Left renal cortex interstitium (tissue), 4 donors: ENCODE data around the gene GNAO1. TPM values are rescaled to one million over a fixed set of nuclear protein-coding genes. Genes with fewer than 3 reads are reported as not detected.

Source experiments
- DNase-seq, 4 donors: peaks; one replicate each; pipeline ENCODE4 v3.0.0-alpha.2; 2013; ENCODE audit warnings: low read depth in 4 of 4, low spot score in 2 of 4, missing footprints in 1 of 4
- polyA plus RNA-seq, 4 donors: library from polyadenylated mRNA; unstranded; fragments of 120-200 nt; gene quantifications; one replicate each; pipeline ENCODE4 v1.2.1, GENCODE V29; 2013; ENCODE audit not compliant: insufficient read length in 4 of 4

GNAO1 gene
- 1 to 10 TPM; 5.3 to 6.5 (median 6.1) TPM for polyA plus RNA-seq

DNA sequence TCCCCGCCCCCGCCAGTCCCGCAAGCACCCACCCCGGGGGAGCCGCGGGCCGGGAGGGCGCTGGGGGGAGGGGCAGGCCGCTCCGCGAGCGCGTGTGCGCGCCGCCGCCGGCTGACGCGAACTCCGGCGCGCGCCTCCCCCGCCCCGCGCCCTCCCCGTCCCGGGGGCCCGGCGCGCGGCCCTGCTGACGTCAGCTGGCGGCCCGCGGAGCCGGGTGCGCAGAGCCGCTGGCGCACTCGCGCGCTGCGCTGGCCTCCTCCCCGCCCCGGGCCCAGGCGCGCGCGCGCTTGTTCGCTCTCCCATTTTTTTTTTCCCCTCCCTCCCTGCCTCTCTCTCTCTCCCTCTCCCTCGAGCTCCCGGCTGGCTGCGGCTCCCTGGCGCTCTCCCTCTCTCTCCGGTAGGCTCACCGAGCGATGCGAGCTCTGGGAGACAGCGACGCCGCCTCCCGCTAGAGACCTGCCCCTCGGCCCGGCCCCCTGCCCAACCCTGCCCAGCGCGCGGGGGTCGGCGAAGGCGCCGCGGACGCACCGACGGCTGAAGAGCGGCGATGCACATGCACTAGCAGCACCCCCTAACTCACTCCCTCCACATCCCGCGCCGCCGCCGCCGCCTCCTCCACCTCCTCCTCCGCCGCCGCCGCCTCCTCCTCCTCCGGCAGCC, at the start of gene GNAO1:
Gene GNAO1, plus strand, starts transcription at position 334 of the 660 bp plus-strand sequence. CDS start 747 bp downstream, outside the sequence.
- DNase-seq = peak in 2 of 4 donors; percentile 59 to 63

DNA sequence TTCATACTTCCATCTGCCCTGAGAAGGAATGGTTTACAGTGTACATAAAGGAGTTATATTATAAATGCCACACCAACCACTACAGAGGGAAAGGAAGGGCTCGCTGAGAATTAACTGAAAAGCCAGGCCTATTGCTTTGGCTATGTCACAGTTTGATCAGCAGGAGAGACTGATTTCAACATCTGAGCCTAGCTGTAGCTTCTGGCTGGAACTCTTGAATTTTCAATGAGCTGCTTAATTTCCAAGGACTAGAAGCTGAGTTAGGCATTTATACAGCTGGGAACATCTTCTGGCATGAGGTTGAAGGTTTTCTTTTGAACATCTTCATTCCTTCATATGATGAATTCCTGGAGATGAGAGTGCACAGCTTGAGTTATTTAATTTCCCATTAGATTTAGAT, 47.6 kb upstream of the GNAO1 start:
- no peak for DNase-seq

DNA sequence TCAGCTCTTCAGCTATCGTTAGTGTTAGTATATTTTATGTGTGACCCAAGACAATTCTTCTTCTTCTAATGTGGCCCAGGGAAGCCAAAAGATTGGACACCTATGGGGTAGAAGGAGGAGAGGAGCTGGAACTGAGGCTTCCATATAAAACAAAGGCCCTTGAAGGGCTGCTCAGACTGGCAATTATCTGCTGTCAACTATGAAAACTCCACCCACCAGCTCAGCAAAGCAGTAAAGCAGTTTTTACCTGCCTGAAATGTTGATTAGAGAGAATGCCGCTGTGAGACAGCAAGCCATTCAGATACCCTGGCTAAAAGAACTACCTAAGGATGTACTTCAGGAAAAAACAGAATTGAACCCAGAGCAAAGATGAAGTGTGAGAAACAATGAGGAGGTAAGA, 45.9 kb upstream of the GNAO1 start:
- DNase-seq = no peak

DNA sequence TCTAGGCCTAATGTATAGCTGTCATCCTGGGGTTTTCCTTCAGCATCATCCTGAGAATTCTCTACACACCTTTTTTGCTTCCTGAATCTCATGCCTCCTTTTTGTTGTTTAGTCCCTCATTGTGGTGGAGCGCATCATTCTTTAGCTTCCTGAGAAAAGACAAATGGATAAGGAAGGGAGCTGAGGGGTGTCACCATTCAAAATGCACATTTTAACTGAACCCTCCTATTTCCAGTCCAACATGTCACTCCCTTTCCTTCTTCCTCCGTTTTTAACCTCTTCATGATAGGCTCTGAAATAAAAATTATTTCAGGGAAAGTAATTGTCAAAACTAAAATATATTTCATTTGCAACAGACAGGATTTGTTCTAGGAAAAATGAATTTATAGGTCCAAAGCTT, 39.7 kb upstream of the GNAO1 start:
- no peak for DNase-seq

DNA sequence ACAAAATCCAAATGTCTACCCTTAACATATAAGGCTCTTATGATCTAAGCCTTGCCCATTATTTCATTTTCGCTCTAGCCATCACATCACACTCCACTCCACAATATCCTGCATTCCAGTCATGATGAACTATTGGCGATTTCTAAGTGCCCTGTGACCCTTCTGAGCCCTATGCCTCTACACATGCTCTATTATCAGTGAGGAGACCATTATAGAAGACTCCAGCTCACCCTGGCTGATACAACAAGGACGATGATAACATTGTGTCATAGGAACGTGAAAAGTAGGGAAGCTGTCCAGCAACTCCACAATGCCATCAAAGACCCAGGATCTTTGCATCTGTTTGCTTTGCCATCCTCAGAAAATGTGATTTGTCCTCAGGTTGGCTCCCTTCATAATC, 29.6 kb upstream of the GNAO1 start:
- no peak for DNase-seq

DNA sequence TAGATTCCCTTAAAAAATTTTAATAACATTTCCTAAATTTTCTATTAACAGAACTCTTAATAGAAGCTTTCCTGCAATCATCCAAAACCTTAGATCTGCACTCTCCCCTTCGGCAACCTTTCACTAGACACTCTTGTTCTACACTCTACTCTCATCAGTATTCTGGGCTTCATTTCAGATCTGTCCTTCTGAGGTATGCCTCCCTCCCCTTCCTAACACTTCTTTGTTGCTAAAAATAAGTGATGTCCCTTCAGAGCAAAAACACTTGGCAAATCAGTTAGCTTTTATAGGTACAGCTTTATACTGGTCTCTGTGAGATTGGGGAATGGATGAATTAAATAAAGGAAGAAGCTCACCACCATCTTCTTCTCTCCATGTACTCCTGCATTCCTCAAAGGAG, 28.2 kb upstream of the GNAO1 start:
- no peak for DNase-seq

DNA sequence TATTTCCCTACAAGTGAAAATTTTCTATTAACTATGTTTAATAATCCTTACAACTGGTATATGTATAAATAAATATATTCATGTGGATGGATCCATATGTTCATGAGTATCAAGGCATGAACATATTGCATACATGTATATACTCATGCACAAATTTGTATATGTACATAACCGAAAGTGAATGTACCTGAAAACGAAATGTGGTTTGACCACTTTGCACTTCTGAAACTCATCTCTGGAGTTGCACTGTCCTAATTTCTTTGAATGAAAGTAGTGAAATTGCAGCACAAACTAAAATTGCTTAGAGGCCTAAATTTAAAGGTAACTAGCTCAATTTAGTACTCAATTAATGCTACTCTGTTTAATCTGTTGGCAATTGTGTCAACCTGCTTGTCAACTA, 27.4 kb upstream of the GNAO1 start:
- DNase-seq = no peak

DNA sequence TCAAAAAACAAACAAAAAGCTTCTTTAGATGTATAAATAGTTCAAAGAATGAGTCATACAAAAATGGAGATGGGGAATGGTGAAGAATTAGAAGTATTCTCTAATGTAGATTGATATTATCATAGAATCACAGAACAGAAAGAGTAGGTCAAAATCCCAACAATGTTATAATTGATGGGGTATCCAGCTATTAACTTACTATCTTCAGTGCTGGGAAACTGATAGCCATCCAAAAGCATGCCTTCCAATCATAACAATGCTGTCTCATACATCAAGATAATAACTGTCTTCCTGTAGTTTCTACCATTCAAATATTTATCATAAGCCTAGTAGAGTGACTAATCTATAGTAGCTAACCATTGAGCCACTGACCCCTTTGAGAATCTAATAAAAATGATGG, 26.7 kb upstream of the GNAO1 start:
- no peak for DNase-seq

DNA sequence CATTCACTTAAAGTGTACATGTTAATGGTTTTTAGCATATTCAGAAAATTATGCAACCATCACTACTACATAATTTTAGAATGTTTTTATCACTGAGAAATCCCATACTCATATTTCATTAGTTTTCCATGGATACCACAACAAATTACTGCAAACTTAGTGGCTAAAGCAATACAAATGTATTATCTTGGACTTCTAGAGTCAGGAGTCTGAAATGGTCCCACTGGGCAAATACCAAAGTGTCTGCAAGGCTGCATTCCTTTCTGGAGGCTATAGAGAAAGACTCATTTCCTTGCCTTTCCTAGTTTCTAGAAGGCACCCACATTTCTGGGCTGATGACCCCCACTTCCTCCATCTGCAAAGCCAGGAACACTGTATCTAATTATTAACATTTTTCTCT, 16.9 kb upstream of the GNAO1 start:
- no peak for DNase-seq

DNA sequence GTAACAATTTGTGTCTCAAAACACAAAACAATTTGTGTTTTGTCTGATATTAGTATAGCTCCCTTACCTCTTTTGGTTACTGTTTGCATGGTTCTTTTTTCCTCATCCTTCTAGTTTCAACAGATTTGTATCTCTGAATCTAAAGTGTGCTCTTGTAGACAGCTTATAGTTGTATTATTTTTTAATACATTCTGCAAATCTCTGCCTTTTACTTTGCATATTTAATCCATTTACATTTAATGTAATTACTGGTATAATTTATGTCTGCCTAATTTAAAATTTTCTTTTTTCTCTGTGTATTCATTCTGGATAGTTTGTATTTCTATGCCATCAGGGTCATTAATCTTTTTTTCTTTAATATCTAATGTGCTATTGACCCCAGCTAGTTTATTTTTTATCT, 9.9 kb upstream of the GNAO1 start:
- DNase-seq = no peak

DNA sequence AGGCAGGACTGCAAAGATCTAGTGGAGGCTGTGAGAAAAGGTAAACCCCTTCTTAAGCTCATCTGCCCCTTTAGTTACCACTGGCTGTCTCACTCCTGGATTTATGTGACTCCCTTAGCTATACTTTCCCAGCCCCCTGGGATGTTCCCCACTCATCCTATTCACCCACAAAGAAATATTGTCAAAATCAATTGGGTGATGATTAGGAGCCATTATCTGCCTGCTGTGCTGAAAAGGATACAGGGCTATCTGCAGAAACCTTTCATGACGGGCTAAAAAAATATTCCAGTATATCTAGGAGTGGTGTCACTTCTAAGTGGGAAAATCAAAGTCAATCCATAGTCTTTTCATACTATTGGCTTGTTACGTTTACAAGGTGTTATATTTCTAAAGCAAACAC, 8.0 kb upstream of the GNAO1 start:
- DNase-seq = no peak

DNA sequence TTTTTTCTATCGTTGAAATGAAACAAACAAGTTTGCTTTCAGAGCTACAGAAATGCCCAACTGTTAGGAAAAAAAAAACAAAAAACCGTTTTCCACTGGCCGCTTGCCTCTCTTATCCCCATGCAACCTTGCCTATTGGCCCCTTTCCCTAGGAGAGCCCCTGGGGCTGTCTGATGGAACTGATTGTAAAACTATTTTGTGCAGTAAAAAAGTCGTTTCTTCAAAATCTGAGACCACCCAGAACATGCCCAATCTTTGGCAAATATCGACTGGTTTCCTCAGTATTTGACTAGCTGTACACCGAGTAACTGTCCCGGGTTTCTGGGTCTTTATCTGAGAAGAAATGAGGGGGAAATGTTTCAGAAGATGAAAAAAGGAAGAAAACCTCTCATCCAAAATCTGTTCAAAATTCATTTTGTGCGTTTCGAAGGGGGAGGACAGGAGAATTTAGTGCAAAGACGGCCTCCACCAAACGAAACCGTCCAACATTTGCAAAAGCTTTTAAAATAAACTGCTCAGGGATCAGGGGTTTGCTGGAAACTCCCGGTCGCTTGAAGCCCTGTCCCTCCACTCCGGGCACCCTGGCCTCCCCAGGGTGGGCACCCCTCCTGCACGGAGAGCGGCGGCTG, 1.1 kb upstream of the GNAO1 start:
- DNase-seq = no peak

DNA sequence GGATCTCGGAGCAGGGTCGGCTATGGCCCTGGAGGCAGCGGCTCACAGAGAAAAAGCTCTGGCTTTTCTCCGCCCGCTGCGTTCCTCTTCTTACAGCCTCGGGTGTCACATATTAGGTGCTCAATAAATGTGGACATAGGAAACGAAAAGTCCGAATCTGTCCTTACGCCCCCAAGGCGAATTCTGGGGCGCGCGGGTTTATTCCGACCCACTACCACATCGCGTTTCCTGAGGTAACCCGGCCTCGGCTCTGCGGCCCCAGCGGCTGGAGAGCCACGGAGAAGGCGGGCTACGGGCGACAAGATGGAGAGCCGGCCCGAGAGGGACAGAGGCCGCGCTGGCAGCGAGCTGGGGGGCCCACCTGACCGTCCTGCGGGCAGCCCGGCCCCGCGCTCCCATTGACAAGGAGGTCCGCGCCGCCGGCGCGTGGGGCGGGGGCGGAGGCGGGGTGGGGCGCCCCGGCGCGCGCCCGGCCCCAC, 573 bp upstream of the GNAO1 start:
- no peak for DNase-seq

DNA sequence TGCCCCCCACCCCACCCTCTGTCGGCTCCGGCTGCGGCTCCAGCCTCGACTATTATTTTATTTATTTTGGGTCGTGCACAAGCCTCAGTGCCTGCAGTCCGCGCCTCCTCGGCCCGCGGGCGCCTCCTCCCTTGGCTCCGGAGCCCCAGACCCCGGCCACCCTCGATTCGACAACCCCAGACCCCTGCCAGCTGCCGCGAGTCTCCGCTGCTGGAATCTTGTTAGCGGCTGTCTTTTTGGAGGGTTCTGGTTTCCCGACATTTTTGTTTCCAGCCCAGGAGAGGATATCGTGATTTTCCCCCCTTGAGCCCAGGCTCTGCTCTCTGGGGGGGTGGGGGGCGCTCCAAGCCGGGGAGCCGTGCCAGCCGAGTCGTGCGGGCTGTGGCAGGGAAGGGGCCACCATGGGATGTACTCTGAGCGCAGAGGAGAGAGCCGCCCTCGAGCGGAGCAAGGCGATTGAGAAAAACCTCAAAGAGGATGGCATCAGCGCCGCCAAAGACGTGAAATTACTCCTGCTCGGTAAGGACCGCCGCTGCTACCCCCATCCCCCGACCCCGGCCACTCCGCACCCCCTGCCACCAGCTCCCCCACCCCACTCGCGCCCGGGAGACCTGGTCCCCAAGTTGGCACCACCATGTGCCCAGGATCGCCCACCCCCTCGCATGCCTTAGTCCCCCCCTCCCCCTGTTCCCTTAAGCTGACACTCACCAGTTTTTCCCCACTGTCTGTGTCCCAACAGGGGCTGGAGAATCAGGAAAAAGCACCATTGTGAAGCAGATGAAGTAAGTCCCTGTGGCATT, 746 bp downstream of the GNAO1 start:
- no peak for DNase-seq

DNA sequence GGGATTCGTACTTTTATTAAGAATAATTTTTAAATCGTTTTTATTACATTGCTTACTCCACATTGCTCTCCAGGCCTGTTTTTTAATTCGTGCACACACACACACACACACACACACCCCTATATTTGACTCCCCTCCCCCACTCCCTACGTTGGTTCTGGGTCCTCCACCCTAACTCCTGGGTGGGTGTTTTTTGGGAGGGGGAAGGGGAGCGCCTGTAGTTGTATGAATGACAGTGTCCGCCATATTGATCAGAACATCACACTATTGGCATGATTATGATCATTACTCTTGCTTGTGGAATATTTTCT, 1.3 kb downstream of the GNAO1 start:
- no peak for DNase-seq

DNA sequence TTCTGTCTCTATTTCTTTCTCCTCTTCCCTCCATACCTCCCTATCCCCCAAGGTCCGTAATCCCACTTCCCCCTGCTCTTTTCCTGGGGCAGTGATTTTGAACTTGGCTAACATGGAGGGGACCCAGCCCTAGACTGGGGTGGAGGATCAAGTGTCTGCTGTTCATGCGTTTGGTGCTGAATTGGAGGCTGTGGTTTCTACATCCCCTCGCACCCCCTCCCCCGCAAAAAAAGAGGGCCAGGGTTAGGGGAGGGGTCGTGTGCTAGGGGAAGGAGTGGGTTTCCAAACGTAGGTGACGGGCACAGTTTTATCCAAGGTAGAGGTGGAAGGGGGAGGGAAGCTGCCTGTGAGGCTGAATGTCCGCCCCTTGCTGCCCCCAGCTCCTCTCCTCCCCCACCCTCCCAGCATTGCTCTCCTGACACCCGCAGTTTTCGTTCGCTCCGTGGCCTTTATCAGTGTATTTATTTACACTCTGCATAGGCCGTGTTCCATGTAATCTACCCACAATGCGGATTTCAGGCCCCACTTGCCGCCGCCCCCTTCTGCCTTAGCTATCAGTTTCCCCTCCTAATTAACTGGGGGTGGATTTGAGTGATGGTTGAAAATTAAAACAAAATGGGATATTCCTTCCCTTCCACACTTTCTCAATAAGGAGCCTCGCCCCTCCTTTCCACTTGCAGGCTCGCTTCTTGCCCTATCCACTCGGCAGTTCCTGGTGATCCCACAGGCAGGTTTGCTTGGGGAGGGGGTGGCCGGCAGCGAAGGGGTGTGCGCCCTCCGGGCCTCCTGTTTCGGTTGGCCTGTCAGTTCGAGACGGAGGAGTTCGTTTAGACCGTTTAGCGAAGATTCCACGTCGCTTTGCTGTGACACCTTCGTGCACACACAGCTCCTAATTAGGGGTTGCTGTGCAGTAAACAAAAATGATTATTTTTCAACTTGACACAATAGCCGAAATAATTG, 2.0 kb downstream of the GNAO1 start:
- DNase-seq = no peak

DNA sequence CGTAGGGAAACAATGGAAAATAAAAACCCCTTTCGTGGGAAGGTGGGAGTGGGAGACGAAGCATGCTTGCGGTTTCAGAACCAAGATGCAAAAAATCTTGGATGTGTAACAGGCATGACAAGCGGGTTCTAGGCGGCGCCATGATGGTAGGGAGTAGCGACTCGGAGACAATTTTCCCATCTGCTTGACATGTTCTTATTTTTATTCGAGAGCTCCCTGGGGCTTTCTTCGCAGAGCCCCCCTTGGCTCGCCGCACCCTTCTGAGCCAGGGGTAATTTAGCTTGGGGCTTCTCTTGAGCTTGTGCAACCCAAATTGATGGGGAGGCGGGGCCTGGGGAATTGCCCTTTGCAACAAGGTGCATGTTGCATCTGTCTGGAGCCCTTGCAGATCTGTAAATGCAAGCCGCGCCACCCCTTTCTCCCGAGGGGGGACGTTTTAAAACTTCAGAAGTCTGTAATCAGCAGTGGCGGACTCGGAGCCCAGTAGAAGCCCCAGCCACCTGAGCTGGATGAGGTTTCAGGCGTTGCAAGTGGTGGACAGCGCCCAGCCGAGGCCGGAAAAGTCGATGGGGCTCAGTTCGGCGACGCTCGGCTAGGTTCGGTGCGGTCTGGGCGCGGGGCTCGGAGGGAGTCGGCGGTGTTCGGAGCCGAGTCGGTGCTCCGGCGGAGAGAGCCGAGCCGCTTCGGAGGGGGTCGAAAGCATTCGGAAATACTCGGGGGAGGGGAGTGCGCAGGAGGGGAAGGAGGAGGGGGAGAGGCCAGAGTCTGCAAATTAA, 2.9 kb downstream of the GNAO1 start:
- peak in 3 of 4 donors; percentile 79 to 91 (median 90) for DNase-seq

DNA sequence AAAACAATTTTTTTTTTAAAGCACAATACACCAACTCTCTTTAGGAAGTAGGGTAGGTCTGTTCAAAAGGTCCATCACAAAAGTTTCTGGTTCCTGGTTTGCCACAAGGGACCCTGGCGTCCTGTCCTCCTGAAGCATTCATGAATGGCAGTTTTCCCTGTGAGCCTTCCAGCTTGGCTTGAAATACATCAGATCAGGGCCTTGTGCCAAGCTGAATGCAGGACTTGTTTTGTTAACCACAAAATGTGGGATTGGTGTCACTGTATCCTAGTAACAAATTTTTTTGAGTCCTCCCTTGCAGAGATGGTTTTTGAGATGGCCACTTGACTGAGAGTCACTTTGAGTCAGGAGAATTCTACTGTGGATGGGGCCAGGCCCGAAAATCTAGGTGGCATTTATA, 3.9 kb downstream of the GNAO1 start:
- no peak for DNase-seq

DNA sequence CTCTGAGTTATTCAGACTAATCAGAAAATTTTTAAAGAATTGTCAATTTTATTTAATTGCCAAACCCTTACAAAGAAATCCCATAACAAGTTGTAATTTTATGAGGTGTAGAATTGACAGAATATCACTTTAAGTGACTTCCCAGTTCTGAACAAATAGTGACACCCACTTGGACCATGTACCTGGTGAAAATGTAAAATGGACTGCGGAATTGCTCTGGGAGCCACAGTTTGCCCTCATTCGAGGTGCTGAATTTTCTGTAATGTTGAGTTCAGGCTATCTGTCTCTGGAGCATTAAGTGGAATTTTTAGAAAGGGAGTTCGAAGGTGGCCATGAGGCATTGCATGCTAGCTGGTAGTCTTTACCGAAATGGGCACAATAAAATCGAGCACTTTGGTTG, 5.1 kb downstream of the GNAO1 start:
- DNase-seq = no peak
